Cardiac muscle cell (in vitro differentiated cells and primary cell): ENCODE data around the gene C11orf65. TPM values are rescaled to one million over a fixed set of nuclear protein-coding genes. Genes with fewer than 3 reads are reported as not detected.

ENCODE experiments used
- DNase-seq, 2 donors: peaks; one replicate each; pipeline versions ENCODE4 v3.0.0 to v3.0.0-alpha.2; 2010 to 2017; ENCODE audit warnings: low read depth in 1 of 2, low spot score in 1 of 2
- H3K27ac ChIP-seq: fragments of 200-600 bp; sonication (generic); 2 replicates; pipeline ENCODE4 v1.5.1; 2016
- H3K27me3 ChIP-seq: fragments of 200-600 bp; sonication (generic); 2 replicates; pipeline ENCODE4 v1.6.0; 2016; ENCODE audit warnings: control low read depth
- H3K36me3 ChIP-seq: fragments of 200-600 bp; sonication (generic); 2 replicates; pipeline ENCODE4 v1.5.1; 2016; ENCODE audit warnings: control low read depth
- H3K4me1 ChIP-seq: fragments of 200-600 bp; sonication (generic); 2 replicates; pipeline ENCODE4 v1.8.1; 2017; ENCODE audit warnings: low read depth, mild to moderate bottlenecking, mixed run types
- H3K4me3 ChIP-seq: fragments of 200-600 bp; sonication (generic); 2 replicates; pipeline ENCODE4 v1.5.1; 2016; ENCODE audit warnings: mild to moderate bottlenecking
- H3K9me3 ChIP-seq: fragments of 200-600 bp; sonication (generic); 2 replicates; pipeline ENCODE4 v1.5.1; 2017; ENCODE audit warnings: low read depth, mild to moderate bottlenecking, control low read depth
- CTCF ChIP-seq: IDR thresholded peaks from 2 replicates; pipeline ENCODE4 v1.5.1; 2012; ENCODE audit warnings: low read depth, mild to moderate bottlenecking, low read length
- polyA plus RNA-seq: library from polyadenylated mRNA; unstranded; fragments of >200 nt; fragmentation: Nextera tagmentation; extraction: Ambion mirVana; gene quantifications from 2 replicates; pipeline ENCODE4 v1.2.1, GENCODE V29; 2016
- total RNA-seq: library from RNA; depleted of rRNA; stranded (reverse); fragments of >200 nt; gene quantifications from 2 replicates; pipeline ENCODE4 v1.2.3, GENCODE V29; 2016

Gene C11orf65
- total RNA-seq (1.6 TPM in 1 of 2 replicates, not detected in the other), polyA plus RNA-seq (1.4 and 3.7 TPM in 2 replicates)

DNA sequence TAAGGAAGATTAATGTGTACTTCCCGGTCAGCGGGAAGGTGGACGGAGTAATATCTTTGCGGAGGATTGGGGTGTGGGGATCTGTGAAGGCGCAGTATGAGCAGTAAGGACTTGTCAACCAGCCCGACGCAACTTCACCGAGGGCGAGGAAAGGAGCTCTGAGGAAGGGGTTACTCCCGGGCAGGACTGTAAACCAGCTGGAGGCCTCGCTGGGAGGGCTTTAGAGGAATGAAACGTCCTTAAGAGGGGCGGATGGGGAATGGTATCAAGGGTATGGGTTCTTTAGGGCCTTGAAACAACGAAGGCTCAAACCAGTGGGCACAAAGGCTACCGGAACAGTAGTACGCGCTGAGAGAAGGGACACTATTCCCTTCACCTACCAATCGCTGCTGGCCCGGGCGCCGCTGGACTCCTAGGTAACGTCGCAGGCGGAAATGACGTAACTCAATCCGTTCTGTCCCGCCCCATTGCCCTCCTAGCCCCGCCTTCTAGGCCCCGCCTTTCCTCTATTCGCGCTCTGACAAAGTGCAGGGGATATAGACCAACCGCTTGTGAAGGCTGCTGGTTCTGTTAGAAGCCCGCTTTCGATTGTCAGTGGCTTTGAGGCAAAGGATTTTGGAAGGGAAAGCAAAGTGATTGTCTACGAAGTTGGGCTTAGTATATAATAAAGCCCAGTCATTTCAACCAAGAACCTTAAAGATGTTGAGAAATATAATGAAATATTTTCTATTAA lies at the start of gene C11orf65:
C11orf65 (minus strand) TSS at position 439 of the 733 bp plus-strand sequence. CDS start 5,970 bp downstream, outside the sequence.
- no peaks in the 10 kb centered on the region for H3K27me3 ChIP-seq
- H3K36me3 ChIP-seq = no peaks in the 10 kb centered on the region
- TF ChIP-seq CTCF = no peak
- peak within 1 kb of the TSS; percentile 45 for H3K4me3 ChIP-seq
- H3K27ac ChIP-seq = peak within 1 kb of the TSS; percentile 97
- no peaks in the 10 kb centered on the region for H3K9me3 ChIP-seq
- peaks cover 12% of the 10 kb centered on the region for H3K4me1 ChIP-seq
- peak; percentile 98 for DNase-seq

- TF ChIP-seq CTCF = no peak
- no peak overlapping the region for H3K4me3 ChIP-seq
- H3K27ac ChIP-seq = no peak overlapping the region
- peaks cover 21% of the 10 kb centered on the region for H3K36me3 ChIP-seq
- H3K27me3 ChIP-seq = no peaks in the 10 kb centered on the region
- H3K4me1 ChIP-seq = no peaks in the 10 kb centered on the region
- DNase-seq = no peak
- H3K9me3 ChIP-seq = no peaks in the 10 kb centered on the region
Measured at GRCh38 chr11:108516125-108516524, 48.8 kb upstream of the C11orf65 start.

DNA sequence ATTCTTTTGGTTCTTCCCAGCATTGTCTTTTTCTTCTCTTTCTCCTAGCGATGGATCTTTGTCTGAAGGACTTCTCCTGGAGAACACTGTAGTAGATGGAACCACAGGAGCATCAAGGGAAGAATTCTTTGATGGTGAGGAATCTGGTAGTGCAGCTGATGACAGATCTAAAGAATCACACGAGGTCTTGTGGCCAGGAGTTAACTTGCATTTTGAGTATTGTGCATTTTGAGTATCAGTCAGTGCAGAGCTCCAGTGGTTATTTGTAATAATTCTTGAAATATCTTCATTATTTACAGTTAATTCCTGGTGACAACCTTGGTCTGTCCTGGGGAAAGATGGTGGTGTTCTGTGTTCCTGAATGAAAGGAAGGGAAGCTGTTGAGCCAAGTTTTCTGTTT lies 45.4 kb upstream of the C11orf65 start:
- no peak for TF ChIP-seq CTCF
- Histone ChIP-seq H3K4me3 (no peak overlapping the region), H3K36me3 (peaks cover 19% of the 10 kb centered on the region), H3K27ac (no peak overlapping the region), H3K27me3 (no peaks in the 10 kb centered on the region), H3K9me3 (no peaks in the 10 kb centered on the region), H3K4me1 (no peaks in the 10 kb centered on the region)
- no peak for DNase-seq

DNA sequence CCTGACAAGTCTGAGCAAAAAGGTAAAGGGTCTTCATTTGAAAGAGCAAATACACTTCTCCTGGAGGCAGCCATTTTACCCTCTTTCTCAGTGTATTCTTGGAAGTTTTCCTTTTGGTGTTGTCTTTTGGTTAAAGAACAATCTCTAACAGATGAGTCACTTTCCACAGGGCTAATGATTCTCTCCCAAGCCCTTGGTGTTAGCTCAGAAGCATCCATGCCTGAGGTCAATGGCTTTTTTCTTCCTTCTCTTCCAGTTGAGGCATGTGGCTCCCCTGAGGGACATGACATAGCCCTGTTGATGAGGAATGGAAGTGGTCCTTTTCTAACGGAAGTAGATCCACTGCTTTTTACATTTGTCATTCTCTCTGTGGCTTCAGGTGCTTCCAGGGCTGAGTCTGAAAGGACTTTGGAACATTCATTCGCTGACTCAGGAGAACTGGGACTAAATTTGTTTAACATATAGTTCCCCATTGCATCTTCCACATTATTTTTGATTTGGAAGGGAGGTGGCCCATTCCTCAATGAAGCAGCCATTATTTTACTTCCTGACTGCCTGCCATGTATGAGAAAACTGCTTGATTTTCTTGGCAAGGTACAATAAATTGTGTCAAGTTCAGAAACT lies 44.6 kb upstream of the C11orf65 start:
- DNase-seq = peak in 1 of 2 donors; percentile 19
- Histone ChIP-seq H3K4me1 (no peaks in the 10 kb centered on the region), H3K4me3 (no peak overlapping the region), H3K27ac (no peak overlapping the region), H3K27me3 (no peaks in the 10 kb centered on the region), H3K9me3 (no peaks in the 10 kb centered on the region), H3K36me3 (peaks cover 19% of the 10 kb centered on the region)
- no peak for TF ChIP-seq CTCF

GRCh38 chr11:108508653-108509593 lies 41.6 kb upstream of the C11orf65 start:
- no peak overlapping the region for H3K27ac ChIP-seq

More at GRCh38 chr11:108508653-108509593, 41.6 kb upstream of the C11orf65 start:
- no peaks in the 10 kb centered on the region for H3K9me3 ChIP-seq
- no peak for TF ChIP-seq CTCF
- peaks cover 8% of the 10 kb centered on the region for H3K36me3 ChIP-seq
- no peaks in the 10 kb centered on the region for H3K27me3 ChIP-seq
- no peak overlapping the region for H3K4me3 ChIP-seq
- H3K4me1 ChIP-seq = no peaks in the 10 kb centered on the region
- peak in 1 of 2 donors; percentile 11 for DNase-seq
